ENCODE results near the gene TYMP.
"Not testable (repeated sequence)": the region's sequence is repeated elsewhere in the genome, so short reads cannot be mapped to it uniquely, and the experiment has no call there.

Gene TYMP

DNA sequence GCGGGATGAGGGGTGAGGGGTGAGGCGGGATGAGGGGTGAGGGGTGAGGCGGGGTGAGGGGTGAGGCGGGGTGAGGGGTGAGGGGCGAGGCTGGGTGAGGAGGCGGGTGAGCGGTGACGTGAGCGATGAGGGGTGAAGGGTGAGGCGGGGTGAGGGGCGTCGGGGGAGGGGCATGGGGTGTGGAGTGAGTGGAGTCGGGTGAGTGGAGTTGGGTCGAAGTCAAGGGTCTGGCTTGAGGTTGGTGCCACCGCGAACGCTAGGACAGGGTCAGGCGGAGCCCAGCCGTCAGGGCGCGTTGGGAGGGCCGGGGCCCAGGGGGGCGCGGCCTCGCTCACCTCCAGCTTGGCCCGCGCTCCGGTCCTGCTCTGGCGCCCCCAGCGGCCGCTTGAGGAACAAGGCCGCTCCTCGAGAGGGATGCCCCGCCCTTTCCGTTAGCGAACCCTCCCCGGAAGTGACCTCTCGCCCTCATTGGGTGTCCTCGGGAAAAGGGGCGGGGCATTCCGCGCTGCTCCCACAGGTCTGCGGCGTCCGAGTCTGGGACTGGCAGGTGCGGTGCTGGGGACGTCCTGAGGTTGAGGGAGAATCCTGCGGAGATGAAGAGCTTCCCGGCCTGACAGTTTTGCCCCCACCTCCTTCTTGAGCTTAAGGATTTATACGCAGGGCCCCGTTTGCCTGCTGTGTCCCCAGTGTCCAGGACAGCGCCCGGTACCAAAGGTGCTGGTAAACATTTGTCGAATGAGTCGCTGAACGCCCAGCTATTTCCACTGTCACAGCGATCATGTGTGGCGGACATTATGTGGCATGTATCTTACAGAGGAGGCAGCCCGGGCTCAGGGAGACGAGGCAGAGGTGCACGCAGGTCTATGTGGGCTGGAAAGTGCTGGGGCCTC is 33.0 kb upstream of the TYMP start, which contains the start of gene SYCE3:
TSS of gene SYCE3 (minus strand) at position 397 of the 890 bp plus-strand sequence. CDS start 6,514 bp downstream, outside the sequence.
- peak; percentile 95 for DNase-seq (ENCODE audit: low spot score)

DNA sequence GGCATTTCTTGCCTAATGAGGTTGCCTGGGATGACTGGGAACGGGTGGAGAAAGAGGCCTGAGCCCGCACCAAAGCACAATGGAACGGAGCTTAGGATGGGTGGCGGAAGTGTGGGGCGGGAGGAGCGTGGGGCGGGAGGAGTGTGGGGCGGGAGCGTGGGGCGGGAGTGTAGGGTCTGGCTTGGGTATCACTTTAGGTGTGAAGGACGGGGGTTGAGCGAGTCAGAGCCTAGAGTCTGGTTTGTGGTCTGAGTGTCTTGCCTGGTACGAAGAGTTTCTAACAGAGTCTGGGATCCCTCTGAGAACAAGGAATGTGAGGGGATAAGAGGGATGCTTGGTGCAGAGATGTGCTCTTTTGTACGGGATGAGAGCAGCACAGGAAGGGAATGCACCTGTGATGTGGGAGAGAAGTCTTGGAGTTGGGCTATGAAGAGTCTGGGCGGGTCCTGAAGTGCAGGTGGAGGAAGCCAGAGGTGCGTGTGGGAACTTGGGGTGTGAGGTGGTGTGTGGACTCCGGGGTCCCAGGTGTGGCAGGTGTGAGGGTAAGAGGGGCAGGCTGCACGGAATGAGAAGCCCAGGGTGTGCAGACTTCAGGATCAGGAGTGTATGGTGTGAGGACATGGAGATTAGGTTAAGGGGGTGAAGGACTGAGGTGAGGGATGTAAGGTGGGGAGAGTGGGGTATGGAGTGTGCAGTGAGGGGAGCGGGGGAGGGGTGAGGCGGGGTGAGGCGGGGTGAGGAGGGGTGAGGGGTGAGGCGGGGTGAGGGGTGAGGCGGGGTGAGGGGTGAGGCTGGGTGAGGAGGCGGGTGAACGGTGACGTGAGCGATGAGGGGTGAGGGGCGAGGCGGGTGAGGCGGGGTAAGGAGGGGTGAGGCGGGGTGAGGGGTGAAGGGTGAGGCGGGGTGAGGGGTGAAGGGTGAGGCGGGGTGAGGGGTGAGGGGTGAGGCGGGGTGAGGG is 31.9 kb upstream of the TYMP start:
- DNase-seq (ENCODE audit: low spot score): no peak

DNA sequence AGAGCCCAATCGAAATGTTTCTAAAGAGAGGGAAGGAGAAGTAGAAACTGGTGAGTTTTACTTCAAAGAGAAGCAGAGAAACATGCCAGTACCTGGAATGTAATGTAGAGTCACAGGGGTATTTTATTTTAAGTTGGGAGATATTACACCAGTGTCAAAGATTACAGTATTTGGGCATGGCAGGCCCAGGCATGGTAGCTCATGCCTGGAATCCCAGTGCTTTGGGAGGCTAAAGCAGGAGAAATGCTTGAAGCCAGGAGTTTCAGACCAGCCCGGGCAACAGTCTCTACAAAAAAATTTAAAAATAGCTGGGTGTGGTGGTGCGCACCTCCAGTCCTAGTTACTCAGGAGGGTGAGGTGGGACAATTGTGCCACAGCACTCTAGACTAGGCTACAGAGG is 30.2 kb upstream of the TYMP start:
- DNase-seq (ENCODE audit: low spot score): no peak

DNA sequence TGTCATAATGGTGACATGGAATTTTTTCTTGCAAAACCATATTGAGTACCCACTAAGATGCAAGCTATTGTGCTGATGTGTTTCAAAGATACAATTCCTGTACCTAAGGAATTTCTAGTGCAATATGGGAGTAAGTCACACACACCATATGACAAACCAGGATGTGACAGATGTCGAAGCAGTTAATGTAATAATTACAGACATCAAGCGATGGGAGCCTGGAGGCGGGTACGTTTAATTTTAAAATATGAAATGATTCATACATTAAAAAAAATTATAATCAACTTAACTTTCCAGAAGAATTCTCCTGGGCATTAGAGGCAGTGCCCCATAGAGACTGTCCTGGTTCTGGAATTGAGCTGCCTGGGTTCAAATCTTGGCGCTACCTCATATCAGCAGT is 26.9 kb upstream of the TYMP start:
- no peak for DNase-seq (ENCODE audit: low spot score)

DNA sequence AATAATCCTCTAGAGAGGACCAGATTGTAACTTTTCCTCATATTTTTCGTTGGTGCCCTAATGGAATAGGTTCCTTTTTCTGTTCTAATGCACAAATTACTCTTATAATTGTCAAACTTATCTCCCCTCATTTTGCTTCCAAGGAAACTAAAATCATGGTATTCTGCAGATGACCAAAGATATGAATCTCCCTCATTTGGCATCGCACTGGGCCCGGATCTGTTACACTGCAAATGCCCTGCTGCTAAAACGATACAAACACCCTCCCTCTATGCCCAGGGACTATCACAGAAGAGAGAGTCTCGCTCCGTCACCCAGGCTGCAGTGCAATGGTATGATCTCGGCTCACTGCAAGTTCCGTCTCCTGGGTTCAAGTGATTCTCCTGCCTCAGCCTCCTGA is 23.5 kb upstream of the TYMP start:
- no peak for DNase-seq (ENCODE audit: low spot score)

DNA sequence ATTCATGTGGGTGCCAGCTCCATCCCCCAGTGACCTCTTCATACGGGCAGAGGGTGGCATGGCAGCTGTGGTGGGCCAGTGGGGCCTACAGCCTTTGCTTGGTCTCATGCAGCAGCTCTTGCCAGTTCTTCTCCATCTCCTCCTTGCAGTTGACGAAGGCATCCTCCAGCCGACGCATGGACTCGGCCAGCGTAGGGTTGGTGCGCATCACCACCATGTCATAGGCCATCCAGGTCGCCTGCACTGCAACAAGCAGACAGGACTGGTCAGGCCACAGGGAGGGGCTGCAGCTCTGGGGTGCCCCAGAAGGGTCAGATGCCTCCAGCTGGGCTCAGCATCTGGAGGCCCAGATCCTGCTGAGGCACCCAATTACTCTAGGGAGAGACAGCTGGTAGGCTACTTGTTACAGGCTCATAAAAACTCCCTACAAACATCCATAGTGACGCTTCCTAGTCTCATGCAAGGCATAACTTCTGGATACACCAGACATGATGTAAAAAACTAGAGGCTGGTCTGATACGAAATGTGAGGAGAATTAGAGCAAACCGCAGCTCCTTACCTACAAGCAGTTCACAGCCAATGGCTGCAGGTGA is 21.4 kb upstream of the TYMP start:
- DNase-seq (ENCODE audit: low spot score): no peak

DNA sequence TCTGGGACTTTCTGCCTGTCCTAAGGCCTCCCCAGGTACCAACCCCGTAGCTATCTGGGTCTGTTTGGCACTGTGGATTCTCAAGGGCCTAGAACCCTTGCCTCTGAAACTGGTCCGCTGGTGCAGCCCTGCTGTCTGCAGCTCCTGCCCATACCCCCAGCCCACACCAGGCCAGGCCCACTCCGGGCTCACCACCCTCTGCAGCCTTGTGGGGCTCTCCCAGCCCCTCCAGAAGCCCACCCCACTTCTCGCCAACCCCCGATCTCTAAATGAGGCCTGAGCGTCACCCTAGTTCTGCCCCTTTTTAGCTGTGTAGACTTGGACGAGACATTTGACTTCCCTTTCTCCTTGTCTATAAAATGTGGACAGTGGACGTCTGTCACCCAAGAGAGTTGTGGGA is 20.6 kb upstream of the TYMP start:
- DNase-seq (ENCODE audit: low spot score): no peak

DNA sequence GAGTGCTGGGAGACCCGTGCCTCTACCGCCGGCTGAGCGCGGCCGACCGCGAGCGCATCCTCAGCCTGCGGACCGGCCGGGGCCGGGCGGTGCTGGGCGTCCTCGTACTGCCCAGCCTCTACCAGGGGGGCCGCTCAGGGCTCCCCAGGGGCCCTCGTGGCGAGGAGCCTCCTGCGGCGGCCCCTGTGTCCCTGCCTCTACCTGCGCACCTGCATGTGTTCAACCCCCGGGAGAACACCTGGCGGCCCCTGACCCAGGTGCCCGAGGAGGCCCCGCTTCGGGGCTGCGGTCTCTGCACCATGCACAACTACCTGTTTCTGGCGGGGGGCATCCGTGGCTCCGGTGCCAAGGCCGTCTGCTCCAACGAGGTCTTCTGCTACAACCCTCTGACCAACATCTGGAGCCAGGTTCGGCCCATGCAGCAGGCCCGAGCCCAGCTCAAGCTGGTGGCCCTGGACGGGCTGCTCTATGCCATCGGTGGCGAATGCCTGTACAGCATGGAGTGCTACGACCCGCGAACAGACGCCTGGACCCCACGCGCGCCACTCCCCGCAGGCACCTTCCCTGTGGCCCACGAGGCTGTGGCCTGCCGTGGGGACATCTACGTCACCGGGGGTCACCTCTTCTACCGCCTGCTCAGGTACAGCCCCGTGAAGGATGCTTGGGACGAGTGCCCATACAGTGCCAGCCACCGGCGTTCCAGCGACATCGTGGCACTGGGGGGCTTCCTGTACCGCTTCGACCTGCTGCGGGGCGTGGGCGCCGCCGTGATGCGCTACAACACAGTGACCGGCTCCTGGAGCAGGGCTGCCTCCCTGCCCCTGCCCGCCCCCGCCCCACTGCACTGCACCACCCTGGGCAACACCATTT is 19.3 kb upstream of the TYMP start:
- DNase-seq (ENCODE audit: low spot score): no peak

DNA sequence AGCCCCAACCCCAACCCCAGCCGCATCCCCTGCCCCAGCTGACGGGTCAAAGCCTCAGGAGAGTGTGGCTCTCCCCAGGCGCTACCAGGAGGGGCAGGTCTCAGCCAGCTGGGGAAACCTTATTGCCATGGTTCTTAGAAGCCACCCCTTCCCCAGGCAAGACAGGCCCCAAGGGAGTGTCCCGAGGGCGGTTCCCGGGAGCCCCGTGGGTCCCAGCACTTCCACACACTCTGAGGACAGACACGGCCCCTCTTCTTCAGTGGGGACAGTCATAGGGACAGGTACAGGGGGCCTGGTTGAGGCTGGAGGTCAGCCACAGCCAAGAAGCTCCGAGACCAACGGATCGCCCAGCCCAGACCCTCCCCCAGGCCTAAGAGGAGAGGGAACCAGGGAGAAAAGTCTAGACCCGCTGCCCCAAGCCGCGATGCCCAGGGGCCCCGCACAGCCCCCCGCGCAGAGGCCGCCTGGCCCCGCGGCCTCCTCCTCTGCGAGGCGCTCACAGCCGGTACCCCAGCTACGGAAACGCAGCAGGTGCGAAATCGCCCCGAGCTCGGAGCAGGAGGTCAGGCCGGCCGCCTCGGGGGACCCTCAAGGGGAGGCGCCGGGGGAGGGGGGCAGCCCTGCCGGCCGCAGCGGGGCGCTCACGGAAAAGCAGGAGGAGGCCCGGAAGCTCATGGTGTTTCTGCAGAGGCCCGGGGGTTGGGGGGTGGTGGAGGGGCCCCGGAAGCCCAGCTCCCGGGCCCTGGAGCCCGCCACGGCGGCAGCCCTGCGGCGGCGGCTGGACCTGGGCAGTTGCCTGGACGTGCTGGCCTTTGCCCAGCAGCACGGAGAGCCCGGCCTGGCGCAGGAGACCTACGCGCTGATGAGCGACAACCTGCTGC is 18.5 kb upstream of the TYMP start:
- no peak for DNase-seq (ENCODE audit: low spot score)

DNA sequence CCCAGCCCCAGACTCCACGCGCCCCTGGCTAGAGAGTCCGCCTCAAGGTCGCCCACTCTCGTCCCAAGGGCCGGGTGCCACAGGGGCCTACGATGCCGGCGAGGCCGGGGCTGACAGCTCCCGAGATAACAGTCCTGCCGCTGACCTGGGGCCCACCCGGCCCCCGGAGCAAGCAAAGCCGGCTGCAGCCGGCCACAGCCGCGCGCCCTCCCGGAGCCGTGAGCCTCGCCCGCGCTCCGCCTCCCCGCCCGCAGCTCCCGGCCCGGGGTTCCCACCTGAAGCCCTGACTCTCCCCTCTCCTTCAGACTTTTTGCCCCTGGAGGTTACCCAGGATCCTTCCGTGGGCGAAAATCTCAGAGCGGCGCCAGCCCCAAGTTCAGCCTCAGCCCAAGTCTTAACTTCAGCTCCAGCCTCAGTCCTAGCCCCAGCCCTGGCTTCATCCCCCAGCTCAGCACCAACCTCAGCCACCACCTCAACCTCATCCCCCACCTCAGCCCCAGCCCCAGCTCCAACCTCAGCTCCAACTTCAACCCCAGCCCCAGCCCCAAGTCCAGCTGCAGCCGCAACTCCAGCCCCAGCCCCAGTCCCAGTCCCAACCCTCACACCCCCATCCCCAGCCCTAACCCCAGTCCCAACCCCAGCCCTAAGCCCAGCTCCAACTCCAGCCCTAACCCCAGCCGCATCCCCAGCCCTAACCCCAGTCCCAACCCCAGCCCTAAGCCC is 17.6 kb upstream of the TYMP start:
- DNase-seq (ENCODE audit: low spot score): peak; percentile 68

DNA sequence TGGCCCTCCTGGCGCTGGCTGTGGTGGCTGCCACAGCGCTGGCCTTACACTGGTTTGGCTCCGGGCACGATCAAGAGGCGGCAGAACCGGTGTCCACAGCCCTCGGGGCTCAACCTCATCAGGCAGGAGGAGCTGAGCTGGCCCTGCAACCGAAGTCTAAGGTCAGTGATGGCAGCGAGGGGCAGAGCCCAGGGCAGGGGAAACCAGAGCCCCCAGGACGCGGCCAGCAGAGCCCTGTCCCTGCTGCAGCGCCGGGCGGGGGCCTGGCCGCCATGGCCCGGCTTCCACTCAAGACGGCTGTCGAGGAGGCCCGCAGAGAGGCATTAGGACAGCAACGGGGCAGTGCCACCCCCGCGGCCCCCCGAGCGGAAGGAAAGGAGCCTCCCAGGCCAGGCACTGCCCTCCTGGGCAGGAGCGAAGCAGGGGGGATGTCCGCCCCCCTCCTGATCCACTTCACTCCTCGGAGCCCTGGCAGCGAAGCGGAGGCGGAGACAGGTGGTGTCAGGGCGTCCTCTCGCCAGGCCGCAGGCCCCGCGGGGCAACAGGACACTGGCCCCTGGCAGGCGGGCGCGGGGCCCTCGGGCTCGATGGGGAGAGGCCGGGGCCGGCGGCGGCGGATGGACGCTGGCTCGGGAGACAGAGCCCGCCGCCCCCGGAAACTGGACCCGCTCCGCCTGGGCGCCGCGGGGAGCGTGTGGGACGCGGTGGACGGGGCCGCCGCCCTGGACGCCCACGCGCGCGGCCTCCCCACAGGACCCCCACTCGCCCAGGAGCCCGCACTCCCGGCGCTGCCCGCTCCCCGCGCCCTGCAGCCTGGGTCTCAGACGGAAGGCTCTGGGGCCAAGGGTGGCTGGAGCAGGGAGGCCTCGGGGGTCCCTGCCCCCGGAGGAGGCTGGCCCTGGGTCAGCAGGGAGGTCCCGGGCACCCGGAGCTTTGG is 16.8 kb upstream of the TYMP start:
- DNase-seq (ENCODE audit: low spot score): no peak

DNA sequence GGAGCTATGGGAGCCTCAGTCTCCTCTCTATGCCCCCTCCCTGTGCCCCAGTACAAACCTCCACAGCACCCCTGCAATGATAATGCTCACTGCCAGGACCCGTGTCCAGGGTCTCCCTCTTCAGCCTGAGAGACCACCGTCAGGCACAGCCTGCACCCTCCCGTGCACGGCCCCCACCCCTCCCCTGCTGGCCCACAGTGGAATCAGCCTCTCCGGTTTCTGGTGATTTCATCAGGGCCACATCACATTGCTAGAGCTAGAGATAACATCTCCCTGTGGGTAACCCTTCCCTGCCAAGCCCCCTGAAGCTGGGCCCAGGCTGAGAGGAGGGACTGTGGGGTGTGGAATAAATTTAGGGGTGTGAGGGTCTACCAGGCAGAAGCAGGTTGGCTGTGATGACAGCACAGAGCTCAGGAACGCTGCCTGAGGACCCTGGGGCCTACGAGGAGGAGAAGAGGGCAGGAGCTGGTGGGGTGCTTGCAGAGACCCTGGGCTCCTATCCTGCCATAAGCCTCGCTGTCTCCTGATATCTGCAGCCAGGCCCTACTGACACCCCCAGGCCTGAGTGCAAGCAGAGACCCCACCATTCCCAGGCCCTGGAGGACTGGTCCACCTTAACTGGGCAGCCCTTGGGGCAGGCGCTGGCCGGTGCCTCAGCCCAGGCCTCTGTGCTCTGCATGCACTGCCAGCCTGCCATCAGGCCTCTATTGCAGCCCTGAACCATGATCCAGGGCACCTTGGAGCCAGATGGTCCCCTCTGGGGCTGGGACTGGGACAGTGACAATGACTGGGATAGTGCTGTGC is 15.9 kb upstream of the TYMP start, which contains the start of gene KLHDC7B:
TSS of gene KLHDC7B (plus strand) at position 378 of the 804 bp plus-strand sequence. CDS start at position 723, 345 bp downstream.
- DNase-seq (ENCODE audit: low spot score): peak; percentile 63

DNA sequence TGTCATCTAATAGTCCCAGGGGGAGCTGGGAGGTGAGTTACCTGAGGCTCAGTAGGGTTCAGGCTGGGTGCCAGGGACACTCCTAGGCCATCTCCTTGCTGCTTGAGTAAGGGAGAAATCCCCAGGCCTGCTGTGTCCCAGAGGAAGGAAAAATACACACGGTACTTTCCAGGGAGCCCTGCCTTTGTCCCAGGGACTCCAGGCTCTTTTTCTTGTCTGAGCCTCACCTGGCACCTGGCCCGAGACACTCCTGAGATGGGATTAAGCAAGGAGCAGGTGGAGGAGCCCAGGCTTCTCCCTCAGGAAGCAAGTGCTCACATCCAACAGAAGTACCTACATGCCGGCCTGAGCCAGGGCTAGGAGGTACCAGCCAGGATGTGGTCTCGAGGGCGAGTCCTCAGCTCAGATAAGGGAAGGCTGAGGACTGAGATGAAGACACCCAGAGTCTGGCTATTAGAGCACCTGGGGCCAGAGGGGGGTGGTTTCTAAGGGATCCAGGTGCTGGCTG is 15.0 kb upstream of the TYMP start:
- DNase-seq (ENCODE audit: low spot score): no peak

DNA sequence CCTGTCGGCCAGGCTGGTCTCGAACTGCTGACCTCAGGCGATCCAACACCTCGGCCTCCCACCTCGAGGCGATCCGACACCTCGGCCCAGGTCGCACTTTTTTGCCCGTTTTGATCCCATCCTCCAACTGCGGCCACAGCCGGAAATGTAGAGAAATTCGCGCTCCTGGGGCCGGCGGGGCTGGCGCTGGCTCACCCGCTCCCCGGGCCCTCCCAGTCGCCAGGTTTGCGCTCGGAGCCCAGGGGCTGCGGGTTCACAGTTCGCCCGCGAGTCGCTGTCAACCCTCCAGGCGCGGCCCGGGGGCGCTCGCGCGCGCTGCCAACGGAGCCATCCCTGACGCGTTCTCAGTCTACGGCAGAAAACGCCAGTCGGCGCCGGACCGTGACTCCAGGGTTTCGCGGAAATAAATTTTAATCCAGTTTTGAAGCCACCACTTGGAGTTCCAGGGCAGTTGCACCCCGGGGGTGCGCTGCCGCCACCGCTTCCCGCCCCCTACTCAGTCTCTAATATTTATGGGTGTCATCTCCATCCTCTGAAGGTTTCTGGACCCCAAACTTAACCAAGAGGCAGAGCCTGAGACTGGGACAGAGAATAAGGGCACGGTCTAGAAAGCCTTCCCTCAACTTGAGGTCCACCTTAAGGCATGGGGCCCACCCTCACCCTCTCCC is 14.4 kb upstream of the TYMP start:
- peak; percentile 97 for DNase-seq (ENCODE audit: low spot score)

DNA sequence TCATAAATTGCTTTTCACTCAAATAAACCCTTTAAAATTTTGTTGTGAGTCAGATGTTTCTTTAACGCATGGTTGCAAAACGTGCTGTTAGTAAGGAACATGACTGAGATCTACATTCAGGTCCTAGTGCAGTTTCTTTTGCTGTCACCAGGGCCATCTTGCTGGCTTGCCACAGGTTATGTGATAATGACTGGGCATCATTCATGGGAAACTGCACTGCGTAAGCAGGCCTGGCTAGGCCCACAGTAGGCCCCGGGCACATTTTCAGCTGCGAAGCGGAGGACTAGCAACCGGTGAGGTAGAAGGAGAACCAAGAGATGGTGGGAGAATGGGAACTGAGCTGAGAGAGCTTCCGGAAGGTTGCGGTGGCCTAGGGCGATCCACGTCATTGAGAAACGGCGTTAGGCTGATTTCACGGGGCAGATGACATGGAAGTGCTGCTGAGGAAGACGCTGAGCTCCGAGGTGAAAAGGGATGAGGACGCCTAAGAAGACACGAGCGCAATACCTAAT is 12.7 kb upstream of the TYMP start:
- no peak for DNase-seq (ENCODE audit: low spot score)

DNA sequence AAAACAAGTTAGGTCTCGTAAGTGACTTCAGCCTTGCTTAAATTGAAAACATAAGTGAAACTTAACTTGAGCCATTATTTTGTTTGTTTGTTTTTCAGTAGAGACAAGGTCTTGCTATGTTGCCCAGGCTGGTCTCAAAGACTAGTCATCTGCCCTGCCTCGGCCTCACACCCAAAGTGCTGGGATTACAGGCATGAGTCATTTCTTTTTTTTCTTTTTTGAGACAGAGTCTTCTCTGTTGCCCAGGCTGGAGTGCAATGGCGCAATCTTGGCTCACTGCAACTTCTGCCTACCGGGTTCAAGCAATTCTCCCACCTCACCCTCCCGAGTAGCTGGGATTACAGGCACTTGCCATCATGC is 11.8 kb upstream of the TYMP start:
- not testable (repeated sequence) for DNase-seq (ENCODE audit: low spot score)

DNA sequence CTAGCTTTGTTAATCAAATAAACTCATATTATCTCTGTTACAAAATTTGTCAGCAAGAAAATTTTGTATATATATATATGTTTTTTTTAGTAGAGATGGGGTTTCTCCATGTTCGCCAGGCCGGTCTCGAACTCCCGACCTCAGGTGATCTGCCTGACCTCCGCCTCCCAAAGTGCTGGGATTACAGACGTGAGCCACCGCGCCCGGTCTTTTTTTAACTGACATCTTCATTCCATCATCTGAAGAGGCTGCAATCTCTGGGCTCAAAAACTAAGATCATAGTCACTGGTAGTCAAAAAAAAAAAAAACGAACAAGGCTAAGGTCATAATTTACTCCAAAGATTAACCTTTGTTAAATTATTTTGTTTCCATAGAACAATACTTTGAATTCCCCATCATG is 10.6 kb upstream of the TYMP start:
- DNase-seq (ENCODE audit: low spot score): no peak
